Mesendoderm (in vitro differentiated cells): ENCODE data around the gene DSG3.

ENCODE experiments used
- DNase-seq: peaks from one replicate; pipeline ENCODE4 v3.0.0; 2013
- H2AK5ac ChIP-seq: 2 replicates; pipeline ENCODE4 v1.6.1; 2013; ENCODE audit warnings: low read length, inconsistent platforms
- H2BK120ac ChIP-seq: 2 replicates; pipeline ENCODE4 v1.6.1; 2013; ENCODE audit warnings: low read depth, mild to moderate bottlenecking, low read length, moderate library complexity, mixed read lengths
- H2BK15ac ChIP-seq: replicated peaks from 2 replicates; pipeline ENCODE4 v1.6.1; 2013; ENCODE audit warnings: low read depth, mild to moderate bottlenecking, moderate library complexity
- H2BK5ac ChIP-seq: 2 replicates; pipeline ENCODE4 v1.6.1; 2013; ENCODE audit warnings: low read length, inconsistent platforms
- H3K18ac ChIP-seq: 2 replicates; pipeline ENCODE4 v1.6.1; 2013; ENCODE audit warnings: mild to moderate bottlenecking, low read length, mixed read lengths
- H3K23ac ChIP-seq: one replicate; pipeline ENCODE4 v1.6.1; 2013; ENCODE audit warnings: low read length
- H3K27ac ChIP-seq: 2 replicates; pipeline ENCODE4 v1.5.1; 2013; ENCODE audit warnings: low read depth, mild to moderate bottlenecking, inconsistent platforms, low read length, moderate library complexity
- H3K27me3 ChIP-seq: 2 replicates; pipeline ENCODE4 v1.6.1; 2013; ENCODE audit warnings: low read length, control low read depth, mild to moderate bottlenecking, inconsistent platforms; ENCODE audit not compliant: insufficient read depth, poor library complexity
- H3K36me3 ChIP-seq: 2 replicates; pipeline ENCODE4 v1.6.1; 2013; ENCODE audit warnings: low read length, inconsistent platforms; ENCODE audit not compliant: control insufficient read depth, insufficient read depth
- H3K4ac ChIP-seq: one replicate; pipeline ENCODE4 v1.6.1; 2013; ENCODE audit warnings: low read depth, mild to moderate bottlenecking, low read length, moderate library complexity
- H3K4me1 ChIP-seq: 2 replicates; pipeline ENCODE4 v1.6.1; 2013; ENCODE audit warnings: low read depth, low read length, inconsistent platforms; ENCODE audit not compliant: control insufficient read depth
- H3K4me2 ChIP-seq: 2 replicates; pipeline ENCODE4 v1.6.1; 2013; ENCODE audit warnings: low read length
- H3K4me3 ChIP-seq: 2 replicates; pipeline ENCODE4 v1.5.1; 2013; ENCODE audit warnings: mild to moderate bottlenecking, low read length
- H3K56ac ChIP-seq: one replicate; pipeline ENCODE4 v1.6.1; 2013; ENCODE audit warnings: low read length
- H3K79me1 ChIP-seq: 2 replicates; pipeline ENCODE4 v1.6.1; 2013; ENCODE audit warnings: low read length, inconsistent platforms
- H3K79me2 ChIP-seq: 2 replicates; pipeline ENCODE4 v1.6.1; 2013; ENCODE audit warnings: mild to moderate bottlenecking, low read length; ENCODE audit not compliant: control insufficient read depth, insufficient read depth
- H3K9ac ChIP-seq: 2 replicates; pipeline ENCODE4 v1.6.1; 2013; ENCODE audit warnings: low read length, inconsistent platforms
- H4K5ac ChIP-seq: one replicate; pipeline ENCODE4 v1.6.1; 2013; ENCODE audit warnings: low read length
- H4K8ac ChIP-seq: one replicate; pipeline ENCODE4 v1.6.1; 2013; ENCODE audit warnings: low read depth, mild to moderate bottlenecking, control low read depth, low read length, moderate library complexity
- WGBS: extraction: QIAGEN DNeasy Blood & Tissue Kit; methylation state at CpG from one replicate; pipeline ENCODE4 v1.1.7; 2013; ENCODE audit warnings: low lambda C conversion rate, missing lambda C conversion rate; ENCODE audit not compliant: insufficient coverage; ENCODE audit errors: extremely low coverage; 5-methylcytosine and 5-hydroxymethylcytosine counted together

The DSG3 gene

GRCh38 chr18:31516437-31516836, 68.9 kb downstream of the DSG3 start:
- H3K79me1 ChIP-seq: peaks cover 20% of the 10 kb centered on the region
- peak; percentile 56 for DNase-seq
- no peak overlapping the region for H4K5ac ChIP-seq
- H2BK5ac ChIP-seq: no peak overlapping the region
- no peaks in the 10 kb centered on the region for H3K27me3 ChIP-seq
- no peak overlapping the region for H3K23ac ChIP-seq
- no peak overlapping the region for H4K8ac ChIP-seq
- H3K4me2 ChIP-seq: no peak overlapping the region
- no peak overlapping the region for H3K56ac ChIP-seq
- H3K4ac ChIP-seq: no peak overlapping the region
- no peak overlapping the region for H3K27ac ChIP-seq
- no CpG with 5 or more reads among the region's 3 CpGs for WGBS
- no peak overlapping the region for H3K9ac ChIP-seq
- no peak overlapping the region for H3K4me3 ChIP-seq
- H3K79me2 ChIP-seq: peaks cover 29% of the 10 kb centered on the region
- H3K4me1 ChIP-seq: peaks cover 16% of the 10 kb centered on the region
- H2BK15ac ChIP-seq: no peak overlapping the region
- no peak overlapping the region for H3K18ac ChIP-seq
- H3K36me3 ChIP-seq: no peaks in the 10 kb centered on the region
- H2AK5ac ChIP-seq: no peak overlapping the region
- H2BK120ac ChIP-seq: no peak overlapping the region

GRCh38 chr18:31526374-31526773, 78.8 kb downstream of the DSG3 start:
- Histone ChIP-seq H3K56ac (no peak overlapping the region), H3K79me1 (no peaks in the 10 kb centered on the region), H2BK120ac (no peak overlapping the region), H4K5ac (no peak overlapping the region), H3K79me2 (no peaks in the 10 kb centered on the region), H3K9ac (no peak overlapping the region), H3K4me3 (no peak overlapping the region), H2BK15ac (no peak overlapping the region), H3K4me1 (no peaks in the 10 kb centered on the region), H2AK5ac (no peak overlapping the region), H4K8ac (no peak overlapping the region), H3K27me3 (no peaks in the 10 kb centered on the region), H3K18ac (no peak overlapping the region), H3K4ac (no peak overlapping the region), H3K4me2 (no peak overlapping the region), H3K27ac (no peak overlapping the region), H2BK5ac (no peak overlapping the region), H3K23ac (no peak overlapping the region), H3K36me3 (peaks cover 4% of the 10 kb centered on the region)
- DNase-seq: no peak
- no CpG with 5 or more reads among the region's 7 CpGs for WGBS
